Daoy (cell line): ENCODE data around the gene TNFRSF1B. TPM values are rescaled to one million over a fixed set of nuclear protein-coding genes. Genes with fewer than 3 reads are reported as not detected.
A peak's percentile ranks its signal among the peaks of the same experiment; 100 is the strongest.

Source experiments
- DNase-seq: peaks from one replicate; pipeline ENCODE4 v3.0.0-alpha.2; 2015; ENCODE audit warnings: low read depth
- total RNA-seq: library from RNA; depleted of rRNA; stranded (reverse); fragments of >200 nt; shearing (Covaris generic); gene quantifications from 2 replicates; pipeline ENCODE4 v1.2.3, GENCODE V29; 2014

Gene TNFRSF1B
- total RNA-seq, 1 experiment from 2014 or later: 3.7 TPM

DNA sequence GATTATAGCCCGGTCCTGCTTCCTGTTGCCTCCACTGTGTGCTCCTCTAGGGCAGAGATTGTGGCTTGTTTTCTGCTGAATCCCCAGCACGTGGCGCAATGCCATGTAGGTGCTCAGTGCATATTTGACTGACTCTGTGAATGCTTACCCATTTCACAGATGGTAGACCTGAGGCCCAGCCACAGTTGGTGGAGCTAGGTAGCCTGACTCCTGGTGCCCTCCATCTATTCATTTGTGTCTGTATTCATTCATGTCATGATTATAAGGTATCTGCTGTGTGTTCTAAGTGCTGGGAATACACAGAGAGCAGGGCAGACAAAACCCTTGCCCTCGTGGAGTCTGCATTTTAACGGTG lies 22.5 kb downstream of the TNFRSF1B start:
- no peak for DNase-seq

DNA sequence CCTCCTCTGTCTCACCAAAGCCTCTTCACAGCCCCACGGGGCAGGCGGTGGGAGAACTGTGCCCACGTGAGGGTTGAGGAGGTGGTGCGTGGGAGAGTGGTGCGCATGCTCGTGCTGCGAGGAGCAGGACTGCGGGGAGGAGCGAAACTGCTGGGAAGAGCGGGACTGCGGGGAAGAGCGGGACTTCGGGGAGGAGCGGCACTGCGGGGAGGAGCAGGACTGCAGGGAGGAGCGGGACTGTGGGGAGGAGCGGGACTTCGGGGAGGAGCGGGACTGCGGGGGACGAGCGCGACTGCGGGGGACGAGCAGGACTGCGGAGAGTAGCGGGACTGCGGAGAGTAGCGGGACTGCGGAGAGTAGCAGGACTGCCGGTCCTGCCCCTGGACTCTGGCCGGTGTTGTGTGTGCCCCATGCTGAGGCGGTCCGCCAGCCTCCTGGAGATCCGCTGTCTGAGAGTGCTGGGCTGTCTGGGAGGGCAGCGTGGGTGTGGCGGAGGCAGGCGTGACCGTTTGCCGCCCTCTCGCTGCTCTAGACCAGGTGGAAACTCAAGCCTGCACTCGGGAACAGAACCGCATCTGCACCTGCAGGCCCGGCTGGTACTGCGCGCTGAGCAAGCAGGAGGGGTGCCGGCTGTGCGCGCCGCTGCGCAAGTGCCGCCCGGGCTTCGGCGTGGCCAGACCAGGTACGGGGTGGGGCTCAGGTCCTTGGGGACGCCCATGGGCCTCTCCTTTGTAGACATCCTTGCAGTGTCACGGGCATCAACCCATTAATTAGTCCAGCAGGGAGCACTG lies 24.6 kb downstream of the TNFRSF1B start:
- DNase-seq: no peak

DNA sequence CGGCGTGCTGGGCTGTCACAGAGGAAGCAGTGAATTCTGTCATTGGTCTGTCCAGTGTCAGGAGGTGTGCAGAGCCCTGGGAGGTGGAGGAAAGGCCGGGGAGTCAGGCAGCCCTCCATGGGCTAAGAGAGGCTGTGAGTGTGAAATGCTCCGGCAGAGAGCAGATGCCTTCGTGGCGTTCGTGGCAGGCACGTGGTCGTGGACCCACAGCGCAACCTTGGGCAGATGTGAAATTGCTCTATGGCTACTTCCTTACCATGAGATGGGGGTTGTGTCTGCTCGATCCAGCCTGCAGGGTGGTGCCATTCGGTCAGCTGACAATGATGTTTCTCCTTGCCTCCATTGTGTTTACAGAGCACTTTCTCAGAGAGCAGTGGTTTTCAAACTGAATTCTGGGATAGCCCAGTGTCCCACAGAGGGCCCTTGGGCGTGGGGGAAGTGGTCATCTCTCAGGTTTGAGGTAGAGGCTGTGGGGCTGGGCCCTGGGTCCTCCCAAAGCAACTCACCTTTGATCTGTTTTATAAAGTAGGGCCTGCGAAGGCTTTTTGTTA lies 27.9 kb downstream of the TNFRSF1B start:
- no peak for DNase-seq

DNA sequence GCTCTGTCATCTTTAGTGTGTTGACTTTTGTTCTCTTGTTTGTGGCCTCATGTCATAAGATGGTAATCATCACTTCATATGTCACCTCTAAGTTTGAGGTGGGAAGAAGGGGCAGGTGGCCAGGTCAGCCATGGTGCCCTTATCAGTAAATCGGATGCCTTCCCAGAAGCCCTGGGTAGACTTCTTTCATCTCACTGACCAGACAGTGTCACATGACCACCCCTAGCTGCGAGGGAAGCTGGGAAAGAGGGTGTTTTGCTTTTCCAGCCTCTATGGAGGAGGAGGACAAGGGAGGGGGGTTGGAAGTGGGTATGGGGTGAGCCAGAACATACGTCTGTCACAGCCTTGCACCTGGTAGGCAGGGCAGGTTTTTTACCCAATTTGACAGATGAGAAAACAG lies 28.6 kb downstream of the TNFRSF1B start:
- no peak for DNase-seq

DNA sequence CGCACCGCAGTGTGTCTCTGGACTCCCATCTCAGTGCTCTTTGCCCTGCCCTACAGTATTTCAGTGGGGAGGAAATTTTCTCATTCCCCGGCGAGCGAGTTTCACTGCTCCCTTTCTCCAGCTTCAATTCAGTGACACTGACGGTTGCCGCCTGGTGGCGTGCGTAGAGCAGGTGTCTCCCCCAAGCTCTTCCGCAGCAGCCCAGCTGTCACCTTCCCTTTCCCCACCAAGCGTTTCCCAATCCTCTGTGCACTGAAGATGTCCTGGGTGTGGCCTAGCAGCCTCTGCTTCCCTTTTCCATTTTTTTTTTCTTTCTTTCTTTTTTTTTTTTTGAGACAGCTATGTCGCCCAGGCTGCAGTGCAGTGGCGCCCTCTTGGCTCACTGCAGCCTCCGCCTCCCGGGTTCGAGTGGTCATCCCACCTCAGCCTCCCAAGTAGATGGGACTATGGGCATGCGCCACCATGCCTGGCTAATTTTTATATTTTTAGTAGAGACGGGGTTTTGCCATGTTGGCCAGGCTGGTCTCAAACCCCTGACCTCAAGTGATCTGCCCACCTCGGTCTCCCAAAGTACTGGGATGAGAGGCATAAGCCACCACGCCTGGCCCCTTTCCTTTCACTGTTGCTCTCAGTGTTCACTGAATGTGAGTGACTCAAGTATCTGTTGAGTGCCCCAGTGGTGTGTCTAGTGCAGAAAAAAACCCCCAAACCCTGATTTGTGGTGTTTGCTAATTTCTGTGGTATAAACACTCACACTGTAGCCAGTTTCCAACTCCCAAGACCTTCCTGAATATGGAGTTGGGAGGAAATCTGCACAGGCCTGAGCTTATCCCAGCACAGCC lies 30.1 kb downstream of the TNFRSF1B start:
- no peak for DNase-seq

DNA sequence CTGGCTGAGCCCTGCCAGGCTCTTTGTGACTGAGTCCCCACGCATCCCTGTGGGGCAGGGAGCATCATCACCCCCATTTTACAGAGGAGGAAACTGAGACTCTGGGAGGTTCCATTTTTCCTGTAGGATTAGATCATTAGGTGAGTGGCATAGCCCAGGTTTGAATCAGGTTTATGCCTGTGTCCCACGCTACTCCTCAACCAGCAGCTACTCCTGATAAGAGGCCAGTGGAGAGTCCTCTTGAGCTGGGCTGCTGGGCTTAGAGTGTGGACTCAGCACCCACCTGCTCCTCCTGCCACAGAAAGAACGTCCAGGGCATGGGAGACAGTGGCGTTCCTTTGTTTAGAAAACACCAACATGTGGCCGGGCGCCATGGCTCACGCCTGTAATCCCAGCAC lies 30.7 kb downstream of the TNFRSF1B start:
- no peak for DNase-seq

DNA sequence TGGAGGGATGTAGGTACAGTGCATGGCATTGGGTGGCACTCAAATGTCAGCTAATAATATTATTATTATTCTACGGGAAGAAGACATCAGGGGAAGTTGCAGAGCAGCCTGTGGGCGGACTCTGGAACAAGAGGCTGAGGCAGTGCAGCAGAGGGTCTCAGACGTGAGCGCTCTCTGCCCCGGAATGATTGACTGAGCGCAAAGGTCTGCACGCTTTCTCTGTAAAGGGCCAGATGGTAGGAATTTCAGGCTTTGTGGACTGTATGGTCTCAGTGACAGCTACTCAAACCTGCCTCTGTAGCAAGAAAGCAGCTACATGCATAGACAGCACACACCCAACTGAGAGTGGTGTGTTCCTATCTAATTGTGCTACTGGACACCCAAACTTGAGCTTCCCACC lies 33.4 kb downstream of the TNFRSF1B start:
- DNase-seq: no peak

DNA sequence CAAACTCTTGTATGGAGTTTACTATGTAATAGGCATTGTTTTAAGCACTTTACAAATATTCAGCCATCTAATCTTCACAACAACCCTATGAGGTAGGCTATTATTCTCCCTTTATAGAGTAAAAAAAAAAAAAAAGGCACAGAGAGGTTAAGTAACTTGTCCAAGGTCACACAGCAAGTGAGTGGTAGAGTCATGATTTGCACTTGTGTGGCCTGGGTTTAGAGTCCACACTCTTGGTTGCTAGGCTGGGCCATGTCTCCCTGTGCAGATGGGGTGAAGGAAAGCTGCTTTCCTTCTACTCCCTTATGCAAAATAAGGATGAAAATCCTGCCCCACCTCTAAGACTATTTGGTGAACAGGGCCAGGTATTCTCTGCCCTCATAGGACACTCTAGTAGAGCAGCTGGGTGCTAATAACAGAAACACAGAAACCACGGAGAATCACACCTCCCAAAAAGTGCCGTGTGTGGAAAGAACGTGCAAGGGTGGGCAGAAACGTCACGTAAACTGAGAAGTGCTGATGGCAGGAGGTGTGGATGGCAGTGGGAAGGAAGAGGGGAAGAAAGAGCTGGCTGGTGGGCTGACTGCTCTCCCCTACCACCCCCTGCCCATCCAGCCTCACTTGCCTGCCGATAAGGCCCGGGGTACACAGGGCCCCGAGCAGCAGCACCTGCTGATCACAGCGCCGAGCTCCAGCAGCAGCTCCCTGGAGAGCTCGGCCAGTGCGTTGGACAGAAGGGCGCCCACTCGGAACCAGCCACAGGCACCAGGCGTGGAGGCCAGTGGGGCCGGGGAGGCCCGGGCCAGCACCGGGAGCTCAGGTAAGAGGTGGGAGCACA lies 34.8 kb downstream of the TNFRSF1B start:
- no peak for DNase-seq

DNA sequence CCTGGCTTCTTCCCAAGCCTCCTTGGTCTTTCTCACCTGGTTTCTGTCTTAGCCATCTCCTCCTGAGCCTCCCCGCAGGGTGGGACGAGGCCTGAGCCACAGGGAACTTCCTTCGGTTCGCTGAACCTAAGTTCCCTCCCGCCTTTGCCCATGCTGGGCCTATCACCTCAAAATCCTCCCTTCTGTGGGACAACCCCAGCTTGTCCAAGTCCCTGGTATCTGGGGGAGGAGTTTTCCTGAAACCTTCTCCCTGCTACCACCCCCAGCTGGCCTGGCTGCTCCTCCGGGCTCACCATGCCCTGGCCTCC lies 35.4 kb downstream of the TNFRSF1B start:
- DNase-seq: no peak

DNA sequence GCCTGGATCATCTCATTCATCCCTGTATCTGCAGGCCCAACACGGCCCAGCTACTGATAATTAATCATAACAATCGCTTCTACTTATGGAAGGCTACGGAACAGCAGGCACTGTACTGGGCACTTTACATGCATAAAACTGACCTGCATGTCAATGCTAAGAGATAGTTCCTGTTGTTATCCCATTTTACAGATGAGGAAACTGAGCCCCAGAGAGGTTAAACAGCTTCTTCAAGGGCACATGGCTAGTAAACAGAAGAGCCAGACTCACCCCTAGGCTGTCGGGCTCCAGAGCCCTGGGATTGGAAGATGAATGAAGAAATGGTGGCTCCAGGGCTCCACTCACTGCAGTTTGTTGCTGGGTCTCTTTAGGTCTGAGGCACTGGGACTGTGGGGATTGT lies 35.8 kb downstream of the TNFRSF1B start:
- no peak for DNase-seq

DNA sequence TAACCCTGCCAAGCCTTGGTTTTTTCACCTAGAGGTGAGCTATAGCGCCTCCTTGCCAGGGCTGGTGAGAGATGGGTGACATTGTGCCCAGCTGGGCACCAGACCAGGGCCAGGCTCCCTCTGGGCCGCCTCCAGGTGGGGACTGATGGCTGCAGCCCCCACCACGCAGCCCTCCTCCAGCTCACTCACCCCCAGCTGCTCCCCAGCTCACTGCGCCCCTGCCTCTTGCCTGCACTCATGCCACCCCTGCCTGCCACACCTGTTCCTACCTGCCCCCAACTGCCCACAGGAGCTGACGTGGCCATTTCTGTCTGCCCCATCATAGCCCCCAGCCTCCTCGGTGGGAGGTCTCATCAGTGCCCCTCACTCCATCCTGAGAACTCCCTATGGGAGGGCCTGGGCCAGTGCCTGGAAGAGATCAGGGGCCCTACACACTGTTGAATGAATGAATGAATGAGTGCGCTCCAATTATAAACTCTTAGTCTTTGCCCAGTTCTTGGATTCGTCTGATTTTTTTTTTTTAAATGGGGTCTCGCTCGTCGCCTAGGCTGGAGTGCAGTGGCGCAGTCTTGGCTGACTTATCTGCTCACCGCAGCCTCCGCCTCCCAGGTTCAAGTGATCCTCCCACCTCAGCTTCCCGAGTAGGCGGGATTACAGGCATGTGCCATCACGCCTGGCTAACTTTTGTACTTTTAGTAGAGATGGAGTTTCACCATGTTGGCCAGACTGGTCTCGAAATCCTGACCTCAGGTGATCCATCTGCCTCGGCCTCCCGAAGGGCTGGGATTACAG lies 36.6 kb downstream of the TNFRSF1B start:
- DNase-seq: no peak

DNA sequence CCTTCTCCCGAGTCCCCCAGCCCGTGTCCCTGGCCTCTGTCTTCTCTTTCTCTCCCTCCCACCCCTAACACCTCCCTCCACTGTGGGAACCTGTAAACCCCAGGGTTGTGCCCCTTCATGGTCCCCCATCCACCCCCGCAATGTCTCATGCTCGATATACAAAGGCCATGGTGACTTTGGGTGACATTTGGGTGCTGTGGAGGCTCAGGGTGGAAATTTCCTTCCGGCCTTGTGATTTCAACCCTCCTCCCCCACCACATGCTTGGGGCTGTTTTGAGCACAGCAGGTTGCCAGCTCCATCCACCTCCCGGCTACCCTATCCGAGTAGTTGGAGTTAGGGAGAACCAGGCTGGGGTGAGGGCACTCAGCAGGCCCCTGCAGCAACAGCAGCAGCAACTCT lies 37.3 kb downstream of the TNFRSF1B start:
- DNase-seq: no peak

DNA sequence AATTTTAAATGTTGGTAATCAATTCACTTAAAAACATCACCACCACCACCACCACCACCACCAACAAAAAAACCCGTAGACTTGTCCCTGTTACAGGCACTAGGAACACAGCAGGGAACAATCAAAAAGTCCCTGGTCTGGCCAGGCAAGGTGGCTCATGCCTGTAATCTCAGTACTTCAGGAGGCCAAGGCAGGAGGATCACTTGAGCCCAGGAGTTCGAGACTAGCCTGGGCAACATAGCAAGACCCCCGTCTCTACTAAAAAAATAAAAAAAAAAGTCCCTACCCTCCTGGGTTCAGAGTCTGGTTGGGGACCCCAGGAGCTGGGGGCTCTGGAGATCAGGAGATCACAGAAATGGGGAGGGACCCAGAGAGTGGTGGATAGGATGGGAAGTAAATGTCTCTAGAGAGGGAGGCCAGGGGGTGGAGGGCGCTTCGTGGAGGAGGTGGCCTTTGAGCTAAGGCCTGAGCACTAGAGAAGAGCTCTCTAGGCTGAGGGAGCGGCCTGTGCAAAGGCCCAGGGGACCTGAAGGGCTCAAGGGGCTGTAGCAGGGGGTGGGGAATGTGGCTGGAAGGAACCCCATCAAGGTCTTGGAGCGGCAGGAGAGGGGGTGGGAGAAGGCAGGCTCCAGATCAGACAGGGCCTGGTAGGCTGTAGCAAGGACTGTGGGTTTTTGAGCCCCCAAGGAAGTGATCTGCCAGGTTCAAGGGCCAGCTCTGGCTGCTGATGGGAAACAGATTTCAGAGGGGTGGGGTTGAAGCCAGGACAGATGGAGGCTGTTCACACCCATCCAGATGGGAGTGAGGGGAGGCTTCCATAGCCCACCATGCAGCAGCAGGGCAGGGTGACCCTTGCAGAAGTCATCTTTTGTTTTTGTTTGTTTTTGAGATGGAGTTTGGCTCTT lies 38.2 kb downstream of the TNFRSF1B start:
- no peak for DNase-seq

DNA sequence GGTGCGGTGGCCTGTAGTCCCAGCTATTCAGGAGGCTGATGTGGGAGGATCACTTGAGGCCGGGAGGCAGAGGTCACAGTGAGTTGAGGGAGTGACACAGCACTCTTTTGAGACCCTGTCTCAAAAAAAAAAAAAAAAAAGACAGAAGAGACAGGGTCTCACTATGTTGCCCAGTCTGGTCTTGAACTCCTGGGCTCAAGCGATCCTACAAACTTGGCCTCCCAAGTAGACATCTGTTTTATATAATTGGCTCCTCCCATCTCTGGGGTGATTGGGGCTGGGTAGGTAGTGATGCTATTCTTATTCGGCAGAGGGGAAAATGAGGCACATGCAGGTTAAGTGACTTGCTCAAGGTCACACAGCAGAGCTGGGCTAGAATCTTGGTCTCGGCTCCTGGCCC lies 39.4 kb downstream of the TNFRSF1B start:
- no peak for DNase-seq

DNA sequence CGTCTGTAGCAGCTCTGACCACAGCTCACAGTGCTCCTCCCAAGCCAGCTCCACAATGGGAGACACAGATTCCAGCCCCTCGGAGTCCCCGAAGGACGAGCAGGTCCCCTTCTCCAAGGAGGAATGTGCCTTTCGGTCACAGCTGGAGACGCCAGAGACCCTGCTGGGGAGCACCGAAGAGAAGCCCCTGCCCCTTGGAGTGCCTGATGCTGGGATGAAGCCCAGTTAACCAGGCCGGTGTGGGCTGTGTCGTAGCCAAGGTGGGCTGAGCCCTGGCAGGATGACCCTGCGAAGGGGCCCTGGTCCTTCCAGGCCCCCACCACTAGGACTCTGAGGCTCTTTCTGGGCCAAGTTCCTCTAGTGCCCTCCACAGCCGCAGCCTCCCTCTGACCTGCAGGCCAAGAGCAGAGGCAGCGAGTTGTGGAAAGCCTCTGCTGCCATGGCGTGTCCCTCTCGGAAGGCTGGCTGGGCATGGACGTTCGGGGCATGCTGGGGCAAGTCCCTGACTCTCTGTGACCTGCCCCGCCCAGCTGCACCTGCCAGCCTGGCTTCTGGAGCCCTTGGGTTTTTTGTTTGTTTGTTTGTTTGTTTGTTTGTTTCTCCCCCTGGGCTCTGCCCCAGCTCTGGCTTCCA lies 40.1 kb downstream of the TNFRSF1B start:
- no peak for DNase-seq

DNA sequence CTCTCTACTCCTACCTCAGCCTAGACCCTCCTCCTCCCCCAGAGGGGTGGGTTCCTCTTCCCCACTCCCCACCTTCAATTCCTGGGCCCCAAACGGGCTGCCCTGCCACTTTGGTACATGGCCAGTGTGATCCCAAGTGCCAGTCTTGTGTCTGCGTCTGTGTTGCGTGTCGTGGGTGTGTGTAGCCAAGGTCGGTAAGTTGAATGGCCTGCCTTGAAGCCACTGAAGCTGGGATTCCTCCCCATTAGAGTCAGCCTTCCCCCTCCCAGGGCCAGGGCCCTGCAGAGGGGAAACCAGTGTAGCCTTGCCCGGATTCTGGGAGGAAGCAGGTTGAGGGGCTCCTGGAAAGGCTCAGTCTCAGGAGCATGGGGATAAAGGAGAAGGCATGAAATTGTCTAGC lies 41.5 kb downstream of the TNFRSF1B start:
- no peak for DNase-seq

DNA sequence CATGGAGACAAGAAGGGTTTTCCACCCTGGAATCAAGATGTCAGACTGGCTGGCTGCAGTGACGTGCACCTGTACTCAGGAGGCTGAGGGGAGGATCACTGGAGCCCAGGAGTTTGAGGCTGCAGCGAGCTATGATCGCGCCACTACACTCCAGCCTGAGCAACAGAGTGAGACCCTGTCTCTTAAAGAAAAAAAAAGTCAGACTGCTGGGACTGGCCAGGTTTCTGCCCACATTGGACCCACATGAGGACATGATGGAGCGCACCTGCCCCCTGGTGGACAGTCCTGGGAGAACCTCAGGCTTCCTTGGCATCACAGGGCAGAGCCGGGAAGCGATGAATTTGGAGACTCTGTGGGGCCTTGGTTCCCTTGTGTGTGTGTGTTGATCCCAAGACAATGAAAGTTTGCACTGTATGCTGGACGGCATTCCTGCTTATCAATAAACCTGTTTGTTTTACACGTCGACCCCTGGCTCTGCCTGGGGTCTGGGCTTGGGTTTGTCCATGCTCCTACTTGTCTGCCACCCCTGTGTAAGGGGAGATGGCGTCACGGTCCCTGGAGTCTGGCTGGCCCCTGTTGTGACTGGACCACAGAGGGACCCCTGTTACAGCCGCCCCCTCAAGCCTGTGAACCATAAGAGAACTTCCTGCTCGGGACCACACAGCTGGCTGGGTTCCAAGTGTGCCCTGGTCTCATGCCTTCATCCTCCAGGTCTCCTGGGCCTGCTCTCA lies 42.1 kb downstream of the TNFRSF1B start:
- peak; percentile 87 for DNase-seq

DNA sequence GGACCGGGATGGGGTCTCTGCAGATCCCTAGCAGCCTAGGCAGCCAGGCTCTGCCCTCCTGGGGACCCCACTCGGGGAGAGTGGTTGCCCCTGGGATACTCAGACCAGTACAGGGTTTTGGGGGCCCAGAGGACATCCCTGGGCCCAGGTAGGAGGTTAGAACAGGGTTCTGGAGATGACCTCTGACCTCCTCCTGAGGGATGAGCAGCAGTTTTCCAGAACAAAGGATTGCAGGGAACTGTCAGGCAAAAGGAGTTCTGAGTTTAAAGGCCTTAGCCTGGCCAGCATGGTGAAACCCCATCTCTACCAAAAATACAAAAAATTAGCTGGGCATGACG lies 42.7 kb downstream of the TNFRSF1B start:
- no peak for DNase-seq
